ENCODE data around the gene KBTBD3. TPM values are rescaled to one million over a fixed set of nuclear protein-coding genes. Genes with fewer than 3 reads are reported as not detected.

The KBTBD3 gene, protein sequence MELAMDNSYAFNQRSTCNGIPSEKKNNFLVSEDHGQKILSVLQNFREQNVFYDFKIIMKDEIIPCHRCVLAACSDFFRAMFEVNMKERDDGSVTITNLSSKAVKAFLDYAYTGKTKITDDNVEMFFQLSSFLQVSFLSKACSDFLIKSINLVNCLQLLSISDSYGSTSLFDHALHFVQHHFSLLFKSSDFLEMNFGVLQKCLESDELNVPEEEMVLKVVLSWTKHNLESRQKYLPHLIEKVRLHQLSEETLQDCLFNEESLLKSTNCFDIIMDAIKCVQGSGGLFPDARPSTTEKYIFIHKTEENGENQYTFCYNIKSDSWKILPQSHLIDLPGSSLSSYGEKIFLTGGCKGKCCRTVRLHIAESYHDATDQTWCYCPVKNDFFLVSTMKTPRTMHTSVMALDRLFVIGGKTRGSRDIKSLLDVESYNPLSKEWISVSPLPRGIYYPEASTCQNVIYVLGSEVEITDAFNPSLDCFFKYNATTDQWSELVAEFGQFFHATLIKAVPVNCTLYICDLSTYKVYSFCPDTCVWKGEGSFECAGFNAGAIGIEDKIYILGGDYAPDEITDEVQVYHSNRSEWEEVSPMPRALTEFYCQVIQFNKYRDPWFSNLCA
- total RNA-seq = 1 to 10 TPM; 5.7 to 8.1 TPM
- 9.4 TPM for polyA plus RNA-seq (2013, experiment 1 of 2)
- polyA plus RNA-seq (2013, experiment 2 of 2) = 7.0 TPM
- total RNA-seq = 0.64 to 19.6 (median 7.1) reads per million in 172 experiments

DNA sequence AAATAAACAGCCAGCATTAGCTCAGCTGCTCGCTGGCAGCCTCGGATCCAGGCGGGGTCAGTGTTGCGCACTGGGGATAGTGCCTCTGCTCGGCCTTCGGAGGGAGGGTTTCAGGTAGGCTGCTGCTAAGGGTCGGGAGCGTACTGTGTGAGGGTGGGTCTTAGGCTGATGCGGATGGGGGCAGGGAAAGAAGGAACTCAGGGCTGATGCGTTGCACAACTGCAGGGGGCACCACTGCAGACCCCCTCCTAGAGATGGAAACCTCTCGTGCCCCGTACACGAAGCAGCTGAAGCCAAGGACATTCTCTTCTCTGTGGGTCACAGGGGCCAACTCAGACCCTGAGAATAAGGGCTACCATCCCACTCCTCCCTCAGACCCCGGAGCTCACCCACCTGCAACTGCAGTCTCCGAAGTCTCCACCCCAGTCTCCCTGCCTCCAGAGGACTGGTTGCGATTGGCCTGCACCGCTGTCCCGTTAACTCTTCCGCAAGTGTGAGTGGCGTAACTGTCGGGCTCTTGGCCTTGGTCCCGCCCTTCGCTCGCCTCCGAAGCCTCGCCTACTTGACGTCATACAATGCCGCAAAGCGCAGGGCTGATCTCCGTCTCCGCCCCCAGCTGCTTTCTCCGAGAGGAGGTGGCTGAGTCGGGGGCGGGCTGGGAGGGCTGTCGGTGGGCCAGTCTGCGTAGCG, at the start of gene KBTBD3:
Gene KBTBD3 (minus strand): TSS at position 429 of the 690 bp plus-strand sequence. CDS start 18,250 bp downstream, outside the sequence.
- peaks cover 73% of the 10 kb centered on the region for H3K4me1 Mint-ChIP-seq (ENCODE audit: low read depth)

GRCh38 chr11:106121570-106122320, 44.6 kb upstream of the KBTBD3 start:
- no peaks in the 10 kb centered on the region for H3K36me3 Mint-ChIP-seq (ENCODE audit: low read depth)

More for the DNA sequence above, at the start of gene KBTBD3:
- H3K9me3 Mint-ChIP-seq = no peaks in the 10 kb centered on the region
- H3K4me3 Mint-ChIP-seq = peak within 1 kb of the TSS; percentile 94
- Histone ChIP-seq H3K27me3 (ENCODE audit: control insufficient read depth in 1 of 2, insufficient read depth in 2 of 2, low read length in 2 of 2) (no peaks in the 10 kb centered on the region), H3K9me3 (ENCODE audit: control insufficient read depth in 1 of 2, insufficient read depth in 1 of 2, low read length in 2 of 2) (no peaks in the 10 kb centered on the region), H3K27ac (ENCODE audit: low read depth in 1 of 2, low read length in 2 of 2) (peak within 1 kb of the TSS; percentile 82 to 94), H3K4me3 (ENCODE audit: low read length) (peak within 1 kb of the TSS; percentile 70), H3K36me3 (ENCODE audit: insufficient read depth, low read length) (peaks cover 23% of the 10 kb centered on the region), H3K4me1 (ENCODE audit: insufficient read depth, low read length) (peaks cover 15% of the 10 kb centered on the region)
- intact Hi-C loops (cut with DNase I, micrococcal nuclease) = loop anchor here (1.0 to 10.0 kb wide), 3 partner anchors 55 to 1380 kb away; partner anchors contain the start of genes CWF19L2 (in 2 of the 2) and MSANTD4 (in 1 of the 2)
- DNase-seq (peak; percentile 95 to 100 (median 98)), ATAC-seq (ENCODE audit: poor library complexity) (peak; percentile 91)
- ChIA-PET POLR2A (interaction anchor here (0.7 to 1.6 kb wide), 11 partner anchors 9 to 1380 kb away, joined by 3 to 8 read pairs (median 4); partner anchors contain the start of genes CWF19L2 and MSANTD4), CTCF (interaction anchor here (0.6 to 1.4 kb wide), 8 partner anchors 8 to 1381 kb away, joined by 3 to 6 read pairs (median 4); partner anchors contain the start of gene CWF19L2)
- H3K27ac Mint-ChIP-seq = peak within 1 kb of the TSS; percentile 92
- H3K36me3 Mint-ChIP-seq (ENCODE audit: low read depth) = peaks cover 57% of the 10 kb centered on the region
- TF ChIP-seq, protein P1, sequence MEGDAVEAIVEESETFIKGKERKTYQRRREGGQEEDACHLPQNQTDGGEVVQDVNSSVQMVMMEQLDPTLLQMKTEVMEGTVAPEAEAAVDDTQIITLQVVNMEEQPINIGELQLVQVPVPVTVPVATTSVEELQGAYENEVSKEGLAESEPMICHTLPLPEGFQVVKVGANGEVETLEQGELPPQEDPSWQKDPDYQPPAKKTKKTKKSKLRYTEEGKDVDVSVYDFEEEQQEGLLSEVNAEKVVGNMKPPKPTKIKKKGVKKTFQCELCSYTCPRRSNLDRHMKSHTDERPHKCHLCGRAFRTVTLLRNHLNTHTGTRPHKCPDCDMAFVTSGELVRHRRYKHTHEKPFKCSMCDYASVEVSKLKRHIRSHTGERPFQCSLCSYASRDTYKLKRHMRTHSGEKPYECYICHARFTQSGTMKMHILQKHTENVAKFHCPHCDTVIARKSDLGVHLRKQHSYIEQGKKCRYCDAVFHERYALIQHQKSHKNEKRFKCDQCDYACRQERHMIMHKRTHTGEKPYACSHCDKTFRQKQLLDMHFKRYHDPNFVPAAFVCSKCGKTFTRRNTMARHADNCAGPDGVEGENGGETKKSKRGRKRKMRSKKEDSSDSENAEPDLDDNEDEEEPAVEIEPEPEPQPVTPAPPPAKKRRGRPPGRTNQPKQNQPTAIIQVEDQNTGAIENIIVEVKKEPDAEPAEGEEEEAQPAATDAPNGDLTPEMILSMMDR (IDR thresholded peaks at IDR 0.05) = peak; percentile 66
- no peaks in the 10 kb centered on the region for H3K27me3 Mint-ChIP-seq

More at GRCh38 chr11:106121570-106122320, 44.6 kb upstream of the KBTBD3 start:
- CTCF ChIA-PET = no interaction called here
- POLR2A ChIA-PET = no interaction called here
- DNase-seq = no peak
- H3K9me3 ChIP-seq (ENCODE audit: control insufficient read depth in 1 of 2, insufficient read depth in 1 of 2, low read length in 2 of 2) = no peaks in the 10 kb centered on the region
- H3K4me1 Mint-ChIP-seq (ENCODE audit: low read depth) = no peaks in the 10 kb centered on the region
- H3K4me3 ChIP-seq (ENCODE audit: low read length) = no peak overlapping the region
- no peak overlapping the region for H3K27ac Mint-ChIP-seq
- peaks cover 18% of the 10 kb centered on the region for H3K27me3 Mint-ChIP-seq
- H3K4me3 Mint-ChIP-seq = no peak overlapping the region
- H3K27ac ChIP-seq (ENCODE audit: low read depth in 1 of 2, low read length in 2 of 2) = no peak overlapping the region
- TF ChIP-seq, protein P1 (IDR thresholded peaks at IDR 0.05) = no peak
- H3K36me3 ChIP-seq (ENCODE audit: insufficient read depth, low read length) = no peaks in the 10 kb centered on the region
- no peak for ATAC-seq (ENCODE audit: poor library complexity)
- H3K9me3 Mint-ChIP-seq = no peaks in the 10 kb centered on the region
- H3K4me1 ChIP-seq (ENCODE audit: insufficient read depth, low read length) = no peaks in the 10 kb centered on the region
- intact Hi-C loops (cut with DNase I, micrococcal nuclease) = no loop called here
- H3K27me3 ChIP-seq (ENCODE audit: control insufficient read depth in 1 of 2, insufficient read depth in 2 of 2, low read length in 2 of 2) = no peaks in the 10 kb centered on the region
